ENCODE data around the gene FGD3.

DNA sequence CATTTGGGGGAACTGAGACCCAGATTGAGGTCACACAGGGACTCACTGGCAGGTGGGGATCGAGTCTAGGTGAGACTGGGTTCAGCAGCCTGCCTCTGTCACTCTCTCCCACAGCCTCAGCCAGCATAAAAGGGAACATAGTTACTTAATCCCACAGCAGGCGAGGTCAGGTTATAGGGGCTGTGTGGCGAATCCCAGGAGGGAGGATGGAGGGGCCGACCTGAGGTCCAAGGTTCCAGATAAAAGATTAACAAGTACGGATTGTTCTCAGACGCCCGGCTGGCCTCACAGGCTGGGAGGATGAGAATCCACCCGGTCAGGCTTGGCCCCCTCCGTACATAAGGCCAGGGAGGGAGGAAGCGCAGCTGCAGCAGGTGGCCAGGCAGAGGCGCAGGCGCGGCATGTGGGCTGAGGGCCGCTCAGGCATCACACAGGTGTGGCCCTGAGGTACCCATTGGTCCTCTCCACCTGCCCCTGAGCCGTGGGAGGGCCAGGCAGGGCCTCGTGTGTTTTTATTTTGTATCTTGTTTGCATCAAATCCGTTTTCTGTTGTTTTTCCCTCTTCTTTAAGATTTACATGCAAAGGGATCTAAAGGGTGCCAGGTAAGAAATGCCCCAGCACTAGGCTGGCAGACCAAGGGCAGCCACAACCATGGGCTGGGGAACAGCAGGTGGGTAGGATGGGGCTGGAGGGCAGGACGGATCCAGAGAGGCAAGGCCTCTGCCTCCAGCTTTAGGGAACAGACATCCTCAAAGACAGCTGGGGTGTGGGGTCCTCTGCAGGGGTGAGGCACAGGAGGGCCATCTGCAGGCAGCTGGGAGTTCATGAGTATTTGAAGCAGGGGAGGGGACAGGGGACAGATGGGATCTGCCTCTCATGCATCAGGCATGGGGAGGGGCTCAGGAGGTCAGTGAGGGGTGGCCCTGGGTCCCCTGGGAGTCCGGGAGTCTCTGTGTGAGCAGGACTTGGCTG lies 114.8 kb downstream of the FGD3 start:
- TF ChIP-seq, protein P1, sequence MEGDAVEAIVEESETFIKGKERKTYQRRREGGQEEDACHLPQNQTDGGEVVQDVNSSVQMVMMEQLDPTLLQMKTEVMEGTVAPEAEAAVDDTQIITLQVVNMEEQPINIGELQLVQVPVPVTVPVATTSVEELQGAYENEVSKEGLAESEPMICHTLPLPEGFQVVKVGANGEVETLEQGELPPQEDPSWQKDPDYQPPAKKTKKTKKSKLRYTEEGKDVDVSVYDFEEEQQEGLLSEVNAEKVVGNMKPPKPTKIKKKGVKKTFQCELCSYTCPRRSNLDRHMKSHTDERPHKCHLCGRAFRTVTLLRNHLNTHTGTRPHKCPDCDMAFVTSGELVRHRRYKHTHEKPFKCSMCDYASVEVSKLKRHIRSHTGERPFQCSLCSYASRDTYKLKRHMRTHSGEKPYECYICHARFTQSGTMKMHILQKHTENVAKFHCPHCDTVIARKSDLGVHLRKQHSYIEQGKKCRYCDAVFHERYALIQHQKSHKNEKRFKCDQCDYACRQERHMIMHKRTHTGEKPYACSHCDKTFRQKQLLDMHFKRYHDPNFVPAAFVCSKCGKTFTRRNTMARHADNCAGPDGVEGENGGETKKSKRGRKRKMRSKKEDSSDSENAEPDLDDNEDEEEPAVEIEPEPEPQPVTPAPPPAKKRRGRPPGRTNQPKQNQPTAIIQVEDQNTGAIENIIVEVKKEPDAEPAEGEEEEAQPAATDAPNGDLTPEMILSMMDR (conservative IDR thresholded peaks at IDR 0.05): no peak
- no peak for TF ChIP-seq ZFX (IDR thresholded peaks at IDR 0.05)

Measured in C4-2B (cell line).